HUES6 (cell line): ENCODE data around the gene HES2.
A peak's percentile ranks its signal among the peaks of the same experiment; 100 is the strongest.
"Not testable (repeated sequence)": the region's sequence is repeated elsewhere in the genome, so short reads cannot be mapped to it uniquely, and the experiment has no call there.

Source experiments
- H3K27ac ChIP-seq: 2 replicates; pipeline ENCODE4 v1.7.0; 2013; ENCODE audit warnings: low read depth, mild to moderate bottlenecking, low read length, inconsistent platforms
- H3K27me3 ChIP-seq: 2 replicates; pipeline ENCODE4 v1.6.1; 2013; ENCODE audit warnings: low read length; ENCODE audit not compliant: control insufficient read depth, insufficient read depth
- H3K36me3 ChIP-seq: 2 replicates; pipeline ENCODE4 v1.6.1; 2013; ENCODE audit warnings: low read length; ENCODE audit not compliant: control insufficient read depth, insufficient read depth
- H3K4me1 ChIP-seq: 2 replicates; pipeline ENCODE4 v1.6.1; 2013; ENCODE audit warnings: low read length; ENCODE audit not compliant: control insufficient read depth, insufficient read depth
- H3K4me3 ChIP-seq: 2 replicates; pipeline ENCODE4 v1.5.1; 2013; ENCODE audit warnings: low read depth, low read length
- H3K9ac ChIP-seq: one replicate; pipeline ENCODE4 v1.6.1; 2013; ENCODE audit warnings: mild to moderate bottlenecking, low read length
- H3K9me3 ChIP-seq: 2 replicates; pipeline ENCODE4 v1.6.1; 2013; ENCODE audit warnings: low read depth, low read length; ENCODE audit not compliant: control insufficient read depth, insufficient read depth

HES2 gene

GRCh38 chr1:6445062-6445763 is 25.5 kb upstream of the HES2 start:
- peaks cover 14% of the 10 kb centered on the region for H3K4me1 ChIP-seq
- no peak overlapping the region for H3K4me3 ChIP-seq
- no peaks in the 10 kb centered on the region for H3K9me3 ChIP-seq
- no peaks in the 10 kb centered on the region for H3K36me3 ChIP-seq
- no peak overlapping the region for H3K9ac ChIP-seq
- H3K27me3 ChIP-seq, result peaks cover 48% of the 10 kb centered on the region
- H3K27ac ChIP-seq, result no peak overlapping the region

GRCh38 chr1:6444377-6444776 is 24.7 kb upstream of the HES2 start:
- no peak overlapping the region for H3K4me3 ChIP-seq
- no peak overlapping the region for H3K27ac ChIP-seq
- H3K27me3 ChIP-seq, result peaks cover 48% of the 10 kb centered on the region
- H3K36me3 ChIP-seq, result no peaks in the 10 kb centered on the region
- peaks cover 7% of the 10 kb centered on the region for H3K4me1 ChIP-seq
- H3K9me3 ChIP-seq, result no peaks in the 10 kb centered on the region
- H3K9ac ChIP-seq, result no peak overlapping the region

GRCh38 chr1:6443339-6444115 is 23.8 kb upstream of the HES2 start:
- no peaks in the 10 kb centered on the region for H3K36me3 ChIP-seq
- no peak overlapping the region for H3K4me3 ChIP-seq
- no peak overlapping the region for H3K9ac ChIP-seq
- no peaks in the 10 kb centered on the region for H3K9me3 ChIP-seq
- H3K27ac ChIP-seq, result no peak overlapping the region
- H3K4me1 ChIP-seq, result peaks cover 4% of the 10 kb centered on the region; the same call in 1 of the 2 replicates
- H3K27me3 ChIP-seq, result peaks cover 45% of the 10 kb centered on the region

- Histone ChIP-seq H3K27ac (no peak overlapping the region), H3K36me3 (no peaks in the 10 kb centered on the region), H3K9ac (no peak overlapping the region), H3K9me3 (no peaks in the 10 kb centered on the region), H3K27me3 (peaks cover 29% of the 10 kb centered on the region), H3K4me3 (no peak overlapping the region), H3K4me1 (peaks cover 7% of the 10 kb centered on the region)
These were observed 21.9 kb upstream of the HES2 start for GRCh38 chr1:6441586-6441985.

- Histone ChIP-seq H3K36me3 (no peaks in the 10 kb centered on the region), H3K4me1 (peaks cover 5% of the 10 kb centered on the region; the same call in 1 of the 2 replicates), H3K27ac (no peak overlapping the region), H3K9me3 (no peaks in the 10 kb centered on the region), H3K4me3 (peak overlapping the region; percentile 68), H3K9ac (no peak overlapping the region), H3K27me3 (peaks cover 28% of the 10 kb centered on the region)
These were observed 20.7 kb upstream of the HES2 start for GRCh38 chr1:6440198-6441126.

- no peaks in the 10 kb centered on the region for H3K36me3 ChIP-seq
- H3K4me3 ChIP-seq, result no peak overlapping the region
- H3K27ac ChIP-seq, result no peak overlapping the region
- no peaks in the 10 kb centered on the region for H3K9me3 ChIP-seq
- H3K9ac ChIP-seq, result no peak overlapping the region
- H3K4me1 ChIP-seq, result peaks cover 5% of the 10 kb centered on the region; the same call in 1 of the 2 replicates
- H3K27me3 ChIP-seq, result peaks cover 31% of the 10 kb centered on the region
These were observed 18.4 kb upstream of the HES2 start for GRCh38 chr1:6438047-6438525.

GRCh38 chr1:6437012-6437700 is 17.4 kb upstream of the HES2 start:
- not testable (repeated sequence) for H3K36me3 ChIP-seq, H3K9ac ChIP-seq, H3K4me1 ChIP-seq, H3K9me3 ChIP-seq, H3K4me3 ChIP-seq, H3K27ac ChIP-seq
- H3K27me3 ChIP-seq, result peaks cover 31% of the 10 kb centered on the region

- H3K4me1 ChIP-seq, H3K9me3 ChIP-seq, H3K27ac ChIP-seq, H3K4me3 ChIP-seq, H3K9ac ChIP-seq, H3K36me3 ChIP-seq: not testable (repeated sequence)
- peaks cover 24% of the 10 kb centered on the region for H3K27me3 ChIP-seq
These were observed 16.6 kb upstream of the HES2 start for GRCh38 chr1:6436277-6436676.

- Histone ChIP-seq H3K27ac (no peak overlapping the region), H3K9me3 (no peaks in the 10 kb centered on the region), H3K36me3 (no peaks in the 10 kb centered on the region), H3K27me3 (peaks cover 23% of the 10 kb centered on the region), H3K4me3 (no peak overlapping the region), H3K4me1 (peaks cover 5% of the 10 kb centered on the region), H3K9ac (no peak overlapping the region)
These were observed 15.8 kb upstream of the HES2 start for GRCh38 chr1:6435547-6435946.

- no peak overlapping the region for H3K9ac ChIP-seq
- H3K4me3 ChIP-seq, result no peak overlapping the region
- peaks cover 25% of the 10 kb centered on the region for H3K27me3 ChIP-seq
- peaks cover 5% of the 10 kb centered on the region for H3K4me1 ChIP-seq
- H3K9me3 ChIP-seq, result no peaks in the 10 kb centered on the region
- H3K36me3 ChIP-seq, result no peaks in the 10 kb centered on the region
- H3K27ac ChIP-seq, result no peak overlapping the region
These were observed 15.4 kb upstream of the HES2 start for GRCh38 chr1:6435129-6435528.
